GM18909 (cell line): ENCODE data around the gene ACBD5.
"Not testable (repeated sequence)": the region's sequence is repeated elsewhere in the genome, so short reads cannot be mapped to it uniquely, and the experiment has no call there.

Experiments used
- ATAC-seq: cut with Tn5 transposase; IDR thresholded peaks from one replicate; pipeline ENCODE4 v1.9.1; 2021; ENCODE audit warnings: mild to moderate bottlenecking; ENCODE audit not compliant: unreplicated experiment, poor library complexity

The ACBD5 gene

GRCh38 chr10:27241652-27242472, 1.3 kb upstream of the ACBD5 start:
- peak; percentile 72 for ATAC-seq

GRCh38 chr10:27241010-27241651, 534 bp upstream of the ACBD5 start:
- ATAC-seq, result peak; percentile 14

GRCh38 chr10:27237531-27237930, 3.1 kb downstream of the ACBD5 start:
- ATAC-seq, result not testable (repeated sequence)

GRCh38 chr10:27236589-27237128, 3.9 kb downstream of the ACBD5 start:
- ATAC-seq, result not testable (repeated sequence)

- ATAC-seq, result no peak
Measured at GRCh38 chr10:27235706-27236105, 4.9 kb downstream of the ACBD5 start.

GRCh38 chr10:27230022-27230421, 10.6 kb downstream of the ACBD5 start:
- no peak for ATAC-seq

- no peak for ATAC-seq
Measured at GRCh38 chr10:27225642-27226257, 14.8 kb downstream of the ACBD5 start.

- ATAC-seq, result no peak
Measured at GRCh38 chr10:27225011-27225590, 15.5 kb downstream of the ACBD5 start.

GRCh38 chr10:27223964-27224363, 16.6 kb downstream of the ACBD5 start:
- ATAC-seq, result no peak

GRCh38 chr10:27207350-27207749, 33.2 kb downstream of the ACBD5 start:
- ATAC-seq, result no peak

GRCh38 chr10:27203806-27204205, 36.8 kb downstream of the ACBD5 start:
- ATAC-seq, result no peak

- no peak for ATAC-seq
Measured at GRCh38 chr10:27197980-27198620, 42.5 kb downstream of the ACBD5 start.

- no peak for ATAC-seq
Measured at GRCh38 chr10:27192284-27192683, 48.3 kb downstream of the ACBD5 start.

- no peak for ATAC-seq
Measured at GRCh38 chr10:27190508-27190907, 50.1 kb downstream of the ACBD5 start.

- no peak for ATAC-seq
Measured at GRCh38 chr10:27188897-27189296, 51.7 kb downstream of the ACBD5 start.

- no peak for ATAC-seq
Measured at GRCh38 chr10:27188259-27188658, 52.3 kb downstream of the ACBD5 start.

GRCh38 chr10:27169849-27170248, 70.7 kb downstream of the ACBD5 start:
- no peak for ATAC-seq

GRCh38 chr10:27158421-27158820, 82.2 kb downstream of the ACBD5 start:
- no peak for ATAC-seq

- ATAC-seq, result no peak
Measured at GRCh38 chr10:27157150-27157549, 83.4 kb downstream of the ACBD5 start.

GRCh38 chr10:27156566-27156965, 84.0 kb downstream of the ACBD5 start:
- not testable (repeated sequence) for ATAC-seq
